Breast epithelium (tissue), 3 donors: ENCODE results near the gene SOCS3.

Source experiments
- POLR2A ChIP-seq: fragments of 450-650 bp; IDR thresholded peaks from one replicate; pipeline ENCODE4 v1.6.1; 2016; ENCODE audit warnings: antibody characterized with exemption, mild to moderate bottlenecking, moderate library complexity
- POLR2AphosphoS5 ChIP-seq, 3 donors: sonication (generic); formaldehyde crosslinking; IDR thresholded peaks; one replicate each; pipeline ENCODE4 v1.6.1; 2017; ENCODE audit warnings: antibody characterized with exemption in 3 of 3
- TF ChIP-seq, protein P1 (sequence below), 3 donors: fragments of 450-650 bp; IDR thresholded peaks; one replicate each; pipeline ENCODE4 v1.5.1; 2016 to 2017; ENCODE audit warnings: antibody characterized with exemption in 3 of 3, mild to moderate bottlenecking in 3 of 3, moderate library complexity in 3 of 3

DNA sequence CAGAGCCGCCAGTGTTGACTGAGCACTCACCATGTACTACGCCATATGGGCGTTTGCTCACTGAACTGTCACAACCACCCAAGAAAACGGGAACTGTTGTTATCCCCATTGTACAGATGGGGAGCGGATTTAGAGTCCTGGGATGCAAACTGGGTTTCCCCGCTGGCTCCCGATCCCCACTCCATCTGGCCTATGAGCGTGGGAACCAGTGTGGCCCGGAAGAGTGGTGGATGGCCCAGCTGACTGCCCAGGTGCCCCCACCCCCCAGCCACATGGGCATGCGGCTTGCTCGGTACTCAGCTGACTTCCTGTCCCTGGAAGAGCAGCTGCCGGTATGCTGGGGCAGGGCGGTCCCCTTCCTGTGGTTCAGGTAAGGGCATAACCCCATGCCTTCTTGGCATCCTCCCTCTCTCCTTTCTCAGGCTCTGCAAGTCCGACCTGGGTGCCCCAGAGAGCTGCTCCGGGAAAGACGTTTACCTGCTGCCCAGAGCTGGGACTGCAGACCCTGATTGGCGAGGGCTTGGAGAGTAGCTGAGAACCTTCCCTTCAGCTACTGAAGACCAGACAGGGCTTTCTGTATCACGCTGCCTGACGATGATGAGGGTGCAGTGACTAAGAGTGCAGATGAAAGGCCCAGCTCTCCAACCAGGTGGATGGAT lies 16.2 kb downstream of the SOCS3 start:
- peak in 2 of 3 donors; percentile 43 to 80 for TF ChIP-seq POLR2AphosphoS5 (IDR thresholded peaks at IDR 0.05)
- TF ChIP-seq, protein P1, sequence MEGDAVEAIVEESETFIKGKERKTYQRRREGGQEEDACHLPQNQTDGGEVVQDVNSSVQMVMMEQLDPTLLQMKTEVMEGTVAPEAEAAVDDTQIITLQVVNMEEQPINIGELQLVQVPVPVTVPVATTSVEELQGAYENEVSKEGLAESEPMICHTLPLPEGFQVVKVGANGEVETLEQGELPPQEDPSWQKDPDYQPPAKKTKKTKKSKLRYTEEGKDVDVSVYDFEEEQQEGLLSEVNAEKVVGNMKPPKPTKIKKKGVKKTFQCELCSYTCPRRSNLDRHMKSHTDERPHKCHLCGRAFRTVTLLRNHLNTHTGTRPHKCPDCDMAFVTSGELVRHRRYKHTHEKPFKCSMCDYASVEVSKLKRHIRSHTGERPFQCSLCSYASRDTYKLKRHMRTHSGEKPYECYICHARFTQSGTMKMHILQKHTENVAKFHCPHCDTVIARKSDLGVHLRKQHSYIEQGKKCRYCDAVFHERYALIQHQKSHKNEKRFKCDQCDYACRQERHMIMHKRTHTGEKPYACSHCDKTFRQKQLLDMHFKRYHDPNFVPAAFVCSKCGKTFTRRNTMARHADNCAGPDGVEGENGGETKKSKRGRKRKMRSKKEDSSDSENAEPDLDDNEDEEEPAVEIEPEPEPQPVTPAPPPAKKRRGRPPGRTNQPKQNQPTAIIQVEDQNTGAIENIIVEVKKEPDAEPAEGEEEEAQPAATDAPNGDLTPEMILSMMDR (IDR thresholded peaks at IDR 0.05): no peak
- no peak for TF ChIP-seq POLR2A
